GM13977 (cell line): ENCODE measurements around the gene CD248.
A peak's percentile ranks its signal among the peaks of the same experiment; 100 is the strongest.

Source experiments
- DNase-seq: peaks from one replicate; pipeline ENCODE4 v3.0.0; 2012; ENCODE audit warnings: low spot score
- in situ Hi-C: fragments of 300-500 bp; cut with MboI; formaldehyde crosslinking; loops from one replicate; pipeline ENCODE4 v1.12.0; 2022; ENCODE audit warnings: low sequenced_read_pairs, low pct_unique_long_range_greater_than_20kb, mixed read lengths, inconsistent platforms; ENCODE audit not compliant: unreplicated experiment
- TF ChIP-seq, protein P1 (sequence below): IDR thresholded peaks from 2 replicates; pipeline ENCODE4 v1.5.1; 2012; ENCODE audit warnings: mild to moderate bottlenecking, control low read depth; ENCODE audit not compliant: insufficient read depth; ENCODE audit errors: extremely low read depth, missing control alignments

The CD248 gene

DNA sequence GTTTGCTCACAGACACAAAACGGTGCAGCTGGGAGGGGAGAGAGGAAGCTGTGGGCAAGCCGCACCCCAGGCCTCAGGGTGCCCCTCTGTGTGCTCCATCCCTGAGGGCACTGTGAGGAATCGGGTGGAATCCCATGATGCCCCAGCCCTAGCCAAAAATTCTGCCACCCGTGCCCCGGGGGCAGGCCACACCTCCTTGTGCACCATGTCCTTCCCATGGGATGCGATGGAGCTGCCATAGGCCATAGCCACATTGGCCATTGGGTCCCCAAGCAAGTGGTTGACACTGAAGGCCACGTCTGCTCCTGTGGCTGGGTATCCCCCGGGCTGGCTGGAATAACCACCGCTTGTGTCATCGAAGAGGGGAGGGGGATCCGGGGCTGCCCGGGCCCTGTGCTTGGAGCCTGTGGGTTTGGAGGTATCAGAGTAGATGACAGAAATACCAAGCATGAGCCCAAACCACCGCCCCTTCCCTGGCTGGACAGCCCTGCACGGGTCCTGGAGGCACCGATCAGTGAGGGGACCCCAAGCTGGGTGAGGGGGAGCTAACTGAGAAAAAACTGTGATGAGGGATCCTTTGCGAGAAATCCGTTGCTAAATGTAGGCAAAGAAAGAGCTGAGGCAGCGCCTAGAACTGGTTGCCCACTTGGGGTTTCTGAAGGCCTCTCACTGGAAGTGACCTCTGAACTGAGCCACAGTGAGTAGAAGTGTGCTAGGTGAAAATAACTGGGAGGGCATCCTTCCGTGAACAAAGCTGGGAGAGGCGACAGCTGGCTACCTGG, 28.8 kb downstream of the CD248 start:
- in situ Hi-C loops, result no loop called here
- DNase-seq, result peak; percentile 51
- TF ChIP-seq, protein P1, sequence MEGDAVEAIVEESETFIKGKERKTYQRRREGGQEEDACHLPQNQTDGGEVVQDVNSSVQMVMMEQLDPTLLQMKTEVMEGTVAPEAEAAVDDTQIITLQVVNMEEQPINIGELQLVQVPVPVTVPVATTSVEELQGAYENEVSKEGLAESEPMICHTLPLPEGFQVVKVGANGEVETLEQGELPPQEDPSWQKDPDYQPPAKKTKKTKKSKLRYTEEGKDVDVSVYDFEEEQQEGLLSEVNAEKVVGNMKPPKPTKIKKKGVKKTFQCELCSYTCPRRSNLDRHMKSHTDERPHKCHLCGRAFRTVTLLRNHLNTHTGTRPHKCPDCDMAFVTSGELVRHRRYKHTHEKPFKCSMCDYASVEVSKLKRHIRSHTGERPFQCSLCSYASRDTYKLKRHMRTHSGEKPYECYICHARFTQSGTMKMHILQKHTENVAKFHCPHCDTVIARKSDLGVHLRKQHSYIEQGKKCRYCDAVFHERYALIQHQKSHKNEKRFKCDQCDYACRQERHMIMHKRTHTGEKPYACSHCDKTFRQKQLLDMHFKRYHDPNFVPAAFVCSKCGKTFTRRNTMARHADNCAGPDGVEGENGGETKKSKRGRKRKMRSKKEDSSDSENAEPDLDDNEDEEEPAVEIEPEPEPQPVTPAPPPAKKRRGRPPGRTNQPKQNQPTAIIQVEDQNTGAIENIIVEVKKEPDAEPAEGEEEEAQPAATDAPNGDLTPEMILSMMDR, result no peak

DNA sequence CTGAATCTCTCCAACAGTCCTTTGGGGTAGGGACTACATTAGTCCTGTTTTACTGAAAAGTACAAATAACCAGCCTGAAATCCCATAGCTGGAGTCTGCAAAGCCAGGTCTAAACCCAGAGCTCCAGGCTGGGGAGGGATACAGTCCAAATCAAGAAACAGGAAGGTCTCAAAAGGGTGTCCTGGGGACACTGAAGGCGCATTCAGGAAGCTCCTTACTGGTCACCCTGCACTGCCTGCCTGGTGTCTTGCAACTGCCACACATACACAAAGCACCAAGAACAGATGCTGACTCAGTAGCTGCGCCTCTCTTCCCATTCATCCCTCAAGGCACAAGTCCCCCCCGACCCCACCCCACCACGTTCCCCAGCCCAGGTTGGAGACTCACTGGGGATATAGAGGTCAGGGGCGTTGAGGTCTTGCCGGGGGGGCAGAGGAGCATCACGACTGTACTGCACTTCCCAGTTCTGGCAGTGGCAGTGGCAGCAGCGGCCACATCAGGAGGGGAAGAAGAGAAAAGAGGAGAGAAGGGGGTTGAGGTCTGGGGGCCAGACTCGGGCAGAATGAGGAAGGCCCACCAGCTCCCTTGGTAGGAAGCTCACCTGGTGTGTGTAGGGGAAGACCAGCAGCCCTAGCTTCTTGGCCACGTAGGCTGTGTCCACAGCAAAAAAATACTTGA, 29.5 kb downstream of the CD248 start:
- TF ChIP-seq, protein P1, result no peak
- no peak for DNase-seq
- in situ Hi-C loops, result no loop called here

DNA sequence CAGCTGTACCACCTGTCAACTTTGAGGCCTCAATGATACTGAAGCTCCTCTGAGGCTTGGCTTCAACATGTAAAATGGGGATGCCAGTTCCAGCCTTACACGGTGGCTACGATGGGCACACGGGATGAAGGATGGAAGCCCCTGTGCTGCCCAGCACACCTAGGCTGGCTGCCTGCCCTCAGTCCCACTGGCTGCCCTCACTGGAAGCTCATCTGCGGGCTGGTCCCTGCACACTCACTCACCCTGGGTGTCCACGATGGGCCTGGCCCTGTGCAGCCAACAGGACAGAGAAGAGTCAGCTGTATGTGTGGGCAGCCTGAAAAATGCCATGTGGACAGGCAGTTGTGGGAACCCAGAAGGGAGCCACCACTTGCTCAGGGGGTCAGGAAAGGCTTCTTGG, 30.1 kb downstream of the CD248 start:
- in situ Hi-C loops, result no loop called here
- TF ChIP-seq, protein P1, result no peak
- DNase-seq, result no peak

DNA sequence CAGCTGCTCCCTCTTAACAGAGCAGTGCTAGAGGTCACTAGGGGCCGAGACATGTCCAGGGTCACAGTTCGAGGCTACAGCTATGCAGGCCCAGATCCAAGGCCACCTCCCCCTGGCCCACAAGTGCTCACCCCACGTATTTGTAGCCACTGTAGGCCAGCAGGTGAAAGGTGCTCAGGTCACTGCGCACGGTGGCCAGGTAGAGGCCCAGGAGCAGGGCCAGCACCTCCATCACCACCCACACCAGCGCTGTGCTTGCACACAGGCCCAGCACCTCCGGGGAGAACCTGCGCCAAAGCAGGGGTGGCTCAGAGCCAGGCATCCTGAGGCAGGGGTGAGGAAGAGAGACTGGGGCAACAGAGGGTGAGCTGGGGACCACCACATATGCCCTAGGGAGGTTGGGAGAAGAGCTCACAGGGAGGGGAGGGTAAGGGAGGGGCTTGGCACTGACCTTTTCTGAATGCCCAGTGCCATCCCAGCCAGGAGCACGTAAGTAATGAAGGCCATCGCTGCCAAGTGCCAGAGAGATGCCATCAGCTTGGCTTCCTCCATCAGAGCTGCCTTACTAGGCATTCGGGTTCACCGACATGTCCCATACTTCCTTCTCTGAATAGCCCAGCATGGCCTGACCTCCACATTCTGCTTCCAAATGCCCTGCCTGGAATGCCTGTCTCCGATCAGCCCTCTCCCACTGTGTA, 31.4 kb downstream of the CD248 start:
- in situ Hi-C loops, result no loop called here
- TF ChIP-seq, protein P1, result no peak
- no peak for DNase-seq

DNA sequence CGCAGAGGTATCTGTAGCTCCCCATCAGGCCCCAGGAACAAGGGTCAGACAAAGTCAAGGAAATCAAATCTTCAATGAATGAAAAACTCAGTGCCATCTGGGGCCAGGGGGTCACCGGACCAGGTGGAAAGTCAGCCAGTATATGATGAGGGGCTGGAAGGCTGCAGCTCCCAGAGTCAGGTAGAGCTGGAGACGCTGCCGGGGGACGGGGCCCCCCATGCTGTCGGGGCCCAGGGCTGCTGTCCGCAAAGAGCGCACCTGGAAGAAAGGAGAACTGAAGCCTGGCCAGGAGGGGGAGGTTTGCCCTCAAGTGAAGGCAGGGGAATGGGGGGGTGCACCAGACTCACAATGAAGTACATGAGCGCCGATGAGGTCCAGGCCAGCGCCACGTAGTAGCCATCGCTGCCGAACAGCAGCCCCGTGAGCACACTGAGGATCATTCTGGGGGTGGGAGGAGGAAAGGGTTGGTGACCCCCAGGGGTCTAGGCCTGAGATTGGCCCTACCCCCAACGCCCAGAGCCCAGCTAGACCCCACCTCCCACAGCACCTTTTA, 32.2 kb downstream of the CD248 start:
- DNase-seq, result no peak
- in situ Hi-C loops, result no loop called here
- TF ChIP-seq, protein P1, result no peak

DNA sequence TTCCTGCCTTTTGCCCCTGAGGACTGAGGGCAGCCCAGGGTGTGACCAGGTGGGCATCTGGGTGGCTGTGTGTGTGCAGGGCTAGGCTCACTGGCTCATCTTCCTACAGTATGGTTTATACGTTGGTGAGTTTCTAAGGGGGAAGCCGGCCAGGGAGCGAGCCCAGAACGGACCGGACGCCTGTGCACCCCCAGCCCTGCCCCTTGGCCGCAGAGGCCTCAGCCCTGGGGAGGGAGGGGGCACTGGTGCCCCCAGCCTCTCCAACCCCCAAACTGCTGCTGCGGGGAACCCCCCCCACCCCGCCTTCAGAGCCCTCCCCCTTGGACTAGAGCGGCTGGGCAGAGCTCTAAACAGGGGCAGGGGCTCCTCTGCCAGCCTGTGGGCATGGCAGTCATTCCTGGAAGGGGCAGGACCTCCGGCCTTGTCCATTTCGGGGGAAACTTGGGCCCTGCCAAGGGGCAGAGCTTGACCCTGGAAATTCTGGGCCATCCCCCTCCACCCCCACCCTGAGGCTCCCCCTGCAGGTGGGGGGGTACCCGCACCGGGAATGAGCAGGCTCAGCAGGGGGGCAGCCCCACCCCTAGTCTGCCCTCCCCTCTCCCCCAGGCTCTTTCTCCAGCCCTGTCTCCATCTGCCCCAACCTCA, 33.3 kb downstream of the CD248 start:
- in situ Hi-C loops, result no loop called here
- TF ChIP-seq, protein P1, result no peak
- DNase-seq, result no peak
